GM19043 (cell line): Measurements from ENCODE around the gene UHRF1.
"Not testable (repeated sequence)": the region's sequence is repeated elsewhere in the genome, so short reads cannot be mapped to it uniquely, and the experiment has no call there.

ENCODE experiments used
- ATAC-seq: cut with Tn5 transposase; IDR thresholded peaks from one replicate; pipeline ENCODE4 v1.9.1; 2021; ENCODE audit warnings: low read depth; ENCODE audit not compliant: unreplicated experiment

UHRF1 gene

DNA sequence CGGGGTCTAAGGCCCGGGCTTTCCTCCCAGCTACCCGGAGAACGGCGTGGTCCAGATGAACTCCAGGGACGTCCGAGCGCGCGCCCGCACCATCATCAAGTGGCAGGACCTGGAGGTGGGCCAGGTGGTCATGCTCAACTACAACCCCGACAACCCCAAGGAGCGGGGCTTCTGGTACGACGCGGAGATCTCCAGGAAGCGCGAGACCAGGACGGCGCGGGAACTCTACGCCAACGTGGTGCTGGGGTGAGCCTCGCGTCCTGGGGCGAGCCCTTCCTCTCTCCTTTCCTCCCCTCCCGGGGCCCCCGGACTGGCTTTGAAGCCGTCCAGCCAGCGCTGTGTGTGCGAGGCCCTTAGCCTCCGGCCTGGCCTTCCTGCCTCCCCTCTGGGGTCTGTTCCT, 23.4 kb downstream of the UHRF1 start:
- no peak for ATAC-seq

- no peak for ATAC-seq
Observed at GRCh38 chr19:4933528-4933927, 24.2 kb downstream of the UHRF1 start.

DNA sequence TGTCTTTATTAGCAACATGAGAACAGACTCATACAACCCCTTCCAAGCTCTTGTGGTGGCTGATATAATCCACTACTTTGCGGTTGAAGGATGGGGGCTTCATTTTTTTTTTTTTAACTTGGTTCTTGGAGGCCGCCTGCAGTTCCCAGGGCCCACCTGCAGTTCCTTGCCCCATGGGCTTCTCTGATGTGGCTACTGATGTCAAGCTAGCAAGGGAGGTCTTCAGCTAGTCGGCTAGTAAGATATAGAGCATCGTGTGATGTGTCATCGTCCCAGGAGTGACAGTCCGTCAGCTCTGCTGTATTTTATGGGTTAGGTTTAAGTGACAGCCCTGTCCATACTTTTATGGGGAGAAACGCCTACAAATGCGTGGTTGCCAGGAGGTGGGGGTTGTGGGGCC, 26.1 kb downstream of the UHRF1 start:
- no peak for ATAC-seq

- ATAC-seq = no peak
Observed at GRCh38 chr19:4937060-4937459, 27.8 kb downstream of the UHRF1 start.

- ATAC-seq = not testable (repeated sequence)
Observed at GRCh38 chr19:4938461-4938860, 29.2 kb downstream of the UHRF1 start.

GRCh38 chr19:4939466-4939865, 30.2 kb downstream of the UHRF1 start:
- ATAC-seq = no peak

DNA sequence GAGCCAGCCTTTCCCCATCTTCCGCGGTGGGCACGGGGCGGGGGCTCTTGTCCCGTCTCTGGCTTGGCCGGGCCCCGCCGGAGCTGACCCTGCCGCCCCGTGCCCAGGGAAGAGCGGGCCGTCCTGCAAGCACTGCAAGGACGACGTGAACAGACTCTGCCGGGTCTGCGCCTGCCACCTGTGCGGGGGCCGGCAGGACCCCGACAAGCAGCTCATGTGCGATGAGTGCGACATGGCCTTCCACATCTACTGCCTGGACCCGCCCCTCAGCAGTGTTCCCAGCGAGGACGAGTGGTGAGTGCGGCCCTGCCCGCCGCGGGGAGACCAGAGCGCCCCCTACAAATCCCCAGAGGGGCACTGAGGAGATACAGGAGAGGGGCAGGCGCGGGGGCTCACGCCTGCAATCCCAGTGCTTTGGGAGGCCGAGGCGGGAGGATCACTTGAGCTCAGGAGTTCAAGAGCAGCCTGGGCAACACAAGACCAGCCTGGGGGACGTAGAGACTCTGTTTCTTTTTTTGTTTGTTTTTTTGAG, 32.4 kb downstream of the UHRF1 start:
- not testable (repeated sequence) for ATAC-seq

DNA sequence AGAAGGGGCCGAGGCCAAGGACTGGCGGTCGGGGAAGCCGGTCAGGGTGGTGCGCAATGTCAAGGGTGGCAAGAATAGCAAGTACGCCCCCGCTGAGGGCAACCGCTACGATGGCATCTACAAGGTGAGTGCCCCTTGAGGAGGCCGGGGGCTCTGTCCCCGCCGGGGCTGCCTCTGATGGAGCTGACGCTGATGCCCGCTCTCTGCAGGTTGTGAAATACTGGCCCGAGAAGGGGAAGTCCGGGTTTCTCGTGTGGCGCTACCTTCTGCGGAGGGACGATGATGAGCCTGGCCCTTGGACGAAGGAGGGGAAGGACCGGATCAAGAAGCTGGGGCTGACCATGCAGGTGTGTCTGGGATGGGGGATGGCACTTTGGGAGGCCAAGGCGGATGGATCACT, 41.3 kb downstream of the UHRF1 start:
- ATAC-seq = not testable (repeated sequence)

GRCh38 chr19:4951656-4952055, 42.4 kb downstream of the UHRF1 start:
- no peak for ATAC-seq

DNA sequence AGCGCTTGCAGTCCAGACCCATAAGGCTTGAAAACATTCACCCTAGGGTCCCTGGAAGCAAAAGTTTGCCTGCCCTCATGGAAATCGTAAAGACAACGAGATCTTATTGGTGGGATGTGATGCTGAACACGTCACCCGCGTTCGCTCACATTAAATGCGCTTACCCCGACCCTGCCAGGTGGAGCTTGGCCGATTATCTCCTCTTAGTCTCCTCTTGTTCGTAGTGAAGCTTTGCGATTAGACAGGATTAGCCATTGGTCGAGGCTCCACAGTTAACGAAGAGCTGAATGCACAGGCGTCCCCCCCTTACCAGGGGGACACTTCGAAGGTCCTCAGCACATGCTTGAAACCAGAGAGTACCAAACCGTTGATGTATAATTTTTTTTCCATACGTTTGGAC, 43.6 kb downstream of the UHRF1 start:
- ATAC-seq = no peak

DNA sequence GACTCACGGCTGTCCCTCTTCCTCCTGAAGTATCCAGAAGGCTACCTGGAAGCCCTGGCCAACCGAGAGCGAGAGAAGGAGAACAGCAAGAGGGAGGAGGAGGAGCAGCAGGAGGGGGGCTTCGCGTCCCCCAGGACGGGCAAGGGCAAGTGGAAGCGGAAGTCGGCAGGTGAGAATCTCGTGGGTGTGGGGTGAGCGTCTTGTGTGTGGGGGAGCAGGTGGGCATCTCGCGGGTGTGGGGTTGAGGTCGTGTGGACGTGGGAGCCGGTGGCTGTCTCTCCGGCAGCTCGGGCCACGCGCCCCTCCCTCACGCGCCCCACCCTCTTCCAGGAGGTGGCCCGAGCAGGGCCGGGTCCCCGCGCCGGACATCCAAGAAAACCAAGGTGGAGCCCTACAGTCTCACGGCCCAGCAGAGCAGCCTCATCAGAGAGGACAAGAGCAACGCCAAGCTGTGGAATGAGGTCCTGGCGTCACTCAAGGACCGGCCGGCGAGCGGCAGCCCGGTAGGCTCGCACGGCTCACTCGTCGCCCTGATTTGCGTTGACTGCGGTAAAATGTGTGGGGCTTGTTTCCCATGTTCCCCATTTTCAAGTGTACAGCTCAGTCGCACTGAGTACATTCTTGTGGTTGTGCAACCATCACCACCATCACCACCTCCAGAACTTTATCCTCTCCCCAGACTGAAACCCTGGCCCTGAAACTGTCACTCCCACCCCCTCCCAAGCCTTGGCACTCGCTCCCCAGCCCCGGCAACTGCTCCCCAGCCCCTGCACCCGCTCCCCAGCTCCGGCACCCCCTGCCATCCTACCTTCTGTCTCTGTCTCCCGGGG, 45.2 kb downstream of the UHRF1 start:
- ATAC-seq = not testable (repeated sequence)

DNA sequence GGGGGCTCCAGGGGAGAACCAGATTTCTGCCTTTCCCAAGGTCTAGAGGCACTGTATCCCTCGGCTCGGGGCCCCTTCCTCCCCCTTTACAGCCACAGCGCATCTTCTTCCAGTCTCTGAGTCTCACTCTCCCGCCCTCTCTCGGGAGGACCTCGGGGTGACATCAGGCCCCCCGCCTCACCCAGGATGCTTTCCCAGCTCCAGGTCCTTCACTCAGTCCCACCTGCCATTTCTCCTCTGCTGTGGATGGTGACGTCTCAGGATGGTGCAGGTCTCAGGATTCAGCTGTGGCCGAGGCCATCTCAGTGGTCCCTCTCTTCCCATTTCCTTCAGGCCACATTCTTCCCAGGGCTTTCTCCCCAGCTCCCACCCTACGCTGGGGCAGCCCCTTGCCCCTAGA, 46.0 kb downstream of the UHRF1 start:
- no peak for ATAC-seq

GRCh38 chr19:4957981-4958380, 48.7 kb downstream of the UHRF1 start:
- no peak for ATAC-seq

DNA sequence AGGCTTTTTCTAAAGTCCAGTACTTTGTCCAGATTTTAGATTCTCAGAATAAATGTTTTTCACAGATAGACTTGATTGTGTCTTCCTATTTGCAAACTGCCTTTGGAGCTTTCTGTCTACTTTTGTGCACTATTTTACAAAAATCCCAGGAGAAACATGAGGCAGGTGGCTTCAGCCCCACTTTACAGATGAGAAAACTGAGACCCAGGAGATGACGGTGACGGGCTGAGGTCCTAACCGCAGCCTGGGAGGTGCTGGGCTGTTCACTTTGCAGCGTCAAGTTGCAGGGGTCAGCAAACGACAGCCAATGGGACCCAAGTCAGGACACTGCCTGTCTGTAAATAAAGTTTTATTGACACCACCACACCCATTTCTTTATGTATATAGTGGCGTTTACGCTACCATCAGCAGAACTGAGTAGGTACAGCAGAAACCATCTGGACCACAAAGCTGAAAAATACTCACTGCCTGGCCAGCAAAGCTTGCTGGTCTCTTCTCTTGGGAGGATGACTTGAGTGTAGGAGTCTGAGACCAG, 52.9 kb downstream of the UHRF1 start:
- no peak for ATAC-seq

DNA sequence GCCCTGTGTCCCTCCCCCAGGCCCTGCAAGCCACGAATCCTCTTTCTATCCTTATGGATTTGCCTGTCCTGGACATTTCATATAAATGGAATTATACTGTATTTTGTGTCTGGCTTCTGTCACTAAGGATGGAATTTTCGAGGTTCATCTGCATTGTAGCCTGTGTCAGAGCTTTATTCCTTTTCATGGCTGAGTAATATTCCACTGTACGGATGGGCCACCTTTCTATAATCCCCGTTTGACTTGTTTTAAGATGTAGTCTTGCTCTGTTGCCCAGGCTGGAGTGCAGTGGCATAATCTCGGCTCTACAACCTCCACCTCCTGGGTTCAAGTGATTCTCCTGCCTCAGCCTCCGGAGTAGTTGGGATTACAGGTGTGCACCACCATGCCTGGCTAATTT, 55.8 kb downstream of the UHRF1 start:
- no peak for ATAC-seq

GRCh38 chr19:4966591-4966990, 57.3 kb downstream of the UHRF1 start:
- ATAC-seq = no peak

GRCh38 chr19:4967738-4968461, 58.6 kb downstream of the UHRF1 start:
- no peak for ATAC-seq

GRCh38 chr19:4968462-4969291, 59.4 kb downstream of the UHRF1 start, which contains the start of gene KDM4B:
Gene KDM4B (plus strand): TSS chr19:4969113. CDS start chr19:5032891, 63,778 bp downstream.
- ATAC-seq = peak; percentile 86

- no peak for ATAC-seq
Observed at GRCh38 chr19:4969292-4969771, 60.0 kb downstream of the UHRF1 start.

- no peak for ATAC-seq
Observed at GRCh38 chr19:4969772-4970531, 60.7 kb downstream of the UHRF1 start.
